Liver (tissue), 3 donors: ENCODE data around the gene KMT2B.

Experiments
- GABPA ChIP-seq, 2 donors: IDR thresholded peaks in 1 of 2; conservative IDR thresholded peaks in 1 of 2; 2 replicates each; pipeline ENCODE4 v1.6.1; 2016; ENCODE audit warnings: antibody characterized with exemption in 2 of 2, mild to moderate bottlenecking in 1 of 2, moderate library complexity in 1 of 2
- SP1 ChIP-seq: IDR thresholded peaks from 2 replicates; pipeline ENCODE4 v1.6.1; 2018; ENCODE audit warnings: antibody characterized with exemption, mild to moderate bottlenecking
- YY1 ChIP-seq: IDR thresholded peaks from 2 replicates; pipeline ENCODE4 v1.6.1; 2016; ENCODE audit warnings: antibody characterized with exemption, mild to moderate bottlenecking
- TF ChIP-seq, protein P1 (sequence below): fragments of 150-350 bp; IDR thresholded peaks from 2 replicates; pipeline ENCODE4 v1.5.1; 2017; ENCODE audit warnings: improper control_type of control experiment, low read depth, low read length; ENCODE audit not compliant: missing input control
- donor health status: healthy.
- donor health status: healthy.

DNA sequence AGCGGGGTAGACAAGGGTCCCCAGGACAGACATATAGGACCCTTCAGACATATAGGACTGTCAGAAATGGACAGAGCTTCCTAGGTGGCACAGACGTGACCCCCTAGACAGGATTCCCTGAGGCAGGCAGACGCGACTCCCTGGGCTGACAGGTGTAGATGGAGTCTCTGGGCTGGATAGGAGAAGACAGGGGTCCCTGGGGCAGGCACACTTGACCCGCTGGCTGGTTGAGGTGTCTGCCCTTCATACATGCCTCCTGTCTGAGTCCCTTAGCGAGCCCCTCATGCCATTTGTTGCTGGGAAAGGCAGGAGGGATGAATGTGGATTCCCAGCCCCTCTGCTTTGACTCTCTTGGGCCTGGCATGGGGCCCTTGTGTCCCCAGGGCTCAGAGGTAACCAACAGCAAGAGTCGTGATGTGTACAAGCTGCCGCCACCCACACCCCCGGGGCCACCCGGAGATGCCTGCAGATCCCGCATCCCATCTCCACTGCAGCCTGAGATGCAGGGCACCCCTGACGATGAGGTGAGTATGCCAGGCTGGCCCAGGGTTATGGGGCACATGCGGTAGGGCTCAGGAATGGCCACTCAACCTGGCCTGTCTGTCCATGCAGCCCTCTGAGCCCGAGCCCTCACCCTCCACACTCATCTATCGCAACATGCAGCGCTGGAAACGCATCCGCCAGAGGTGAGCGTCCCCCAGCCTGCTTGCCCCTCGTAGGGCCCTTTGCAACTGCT, 36.0 kb downstream of the KMT2B start:
- TF ChIP-seq, protein P1, sequence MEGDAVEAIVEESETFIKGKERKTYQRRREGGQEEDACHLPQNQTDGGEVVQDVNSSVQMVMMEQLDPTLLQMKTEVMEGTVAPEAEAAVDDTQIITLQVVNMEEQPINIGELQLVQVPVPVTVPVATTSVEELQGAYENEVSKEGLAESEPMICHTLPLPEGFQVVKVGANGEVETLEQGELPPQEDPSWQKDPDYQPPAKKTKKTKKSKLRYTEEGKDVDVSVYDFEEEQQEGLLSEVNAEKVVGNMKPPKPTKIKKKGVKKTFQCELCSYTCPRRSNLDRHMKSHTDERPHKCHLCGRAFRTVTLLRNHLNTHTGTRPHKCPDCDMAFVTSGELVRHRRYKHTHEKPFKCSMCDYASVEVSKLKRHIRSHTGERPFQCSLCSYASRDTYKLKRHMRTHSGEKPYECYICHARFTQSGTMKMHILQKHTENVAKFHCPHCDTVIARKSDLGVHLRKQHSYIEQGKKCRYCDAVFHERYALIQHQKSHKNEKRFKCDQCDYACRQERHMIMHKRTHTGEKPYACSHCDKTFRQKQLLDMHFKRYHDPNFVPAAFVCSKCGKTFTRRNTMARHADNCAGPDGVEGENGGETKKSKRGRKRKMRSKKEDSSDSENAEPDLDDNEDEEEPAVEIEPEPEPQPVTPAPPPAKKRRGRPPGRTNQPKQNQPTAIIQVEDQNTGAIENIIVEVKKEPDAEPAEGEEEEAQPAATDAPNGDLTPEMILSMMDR, result no peak
- TF ChIP-seq GABPA (IDR thresholded peaks at IDR 0.05 in 1 of 2, conservative IDR thresholded peaks at IDR 0.05 in 1 of 2) (no peak), SP1 (no peak), YY1 (no peak)
